Activated naive CD4-positive, alpha-beta T cell treated with anti-CD3 and anti-CD28 coated beads for 36 hours (primary cell): ENCODE measurements around the gene HERPUD2. TPM values are rescaled to one million over a fixed set of nuclear protein-coding genes. Genes with fewer than 3 reads are reported as not detected.
A peak's percentile ranks its signal among the peaks of the same experiment; 100 is the strongest.
"Not testable (repeated sequence)": the region's sequence is repeated elsewhere in the genome, so short reads cannot be mapped to it uniquely, and the experiment has no call there.

Experiments
- CTCF ChIA-PET: fragments of 350-600 bp; sonication (Branson Sonifier 250); formaldehyde crosslinking; loops from one replicate; lab custom pipeline; 2021; ENCODE audit warnings: antibody characterized with exemption; lab: Charles Lee
- DNase-seq: peaks from one replicate; pipeline ENCODE4 v3.0.0-alpha.2; 2020
- H3K27ac Mint-ChIP-seq: one replicate; pipeline ENCODE4 v1.8.0; 2021; ENCODE audit warnings: mild to moderate bottlenecking, mixed read lengths
- H3K27me3 Mint-ChIP-seq: one replicate; pipeline ENCODE4 v1.8.0; 2021; ENCODE audit warnings: low read depth, mixed read lengths
- H3K36me3 Mint-ChIP-seq: one replicate; pipeline ENCODE4 v1.8.0; 2021; ENCODE audit warnings: low read depth, mixed read lengths
- H3K4me1 Mint-ChIP-seq: one replicate; pipeline ENCODE4 v1.8.0; 2021; ENCODE audit warnings: low read depth, mixed read lengths
- H3K4me3 Mint-ChIP-seq: one replicate; pipeline ENCODE4 v1.8.0; 2021; ENCODE audit warnings: mild to moderate bottlenecking, moderate library complexity, mixed read lengths
- H3K9me3 Mint-ChIP-seq: one replicate; pipeline ENCODE4 v1.8.0; 2021; ENCODE audit warnings: mixed read lengths
- intact Hi-C: fragments of 100-400 bp; cut with micrococcal nuclease; formaldehyde crosslinking; loops from one replicate; pipeline ENCODE4 v1.15.1; 2023
- total RNA-seq, 2 experiments: library from RNA; stranded (reverse); gene quantifications; one replicate each; pipeline ENCODE4 v1.2.3, GENCODE V29; 2021

HERPUD2 gene
- total RNA-seq, 2 experiments from 2014 or later = 20.3 to 22.4 TPM

- Mint-ChIP-seq H3K4me1 (peaks cover 5% of the 10 kb centered on the region), H3K4me3 (no peak overlapping the region), H3K27ac (no peak overlapping the region), H3K9me3 (no peaks in the 10 kb centered on the region), H3K36me3 (no peaks in the 10 kb centered on the region), H3K27me3 (no peaks in the 10 kb centered on the region)
- intact Hi-C loops = no loop called here
- CTCF ChIA-PET = interaction anchor here (0.6 to 4.8 kb wide), 6 partner anchors 14 to 194 kb away, joined by 3 to 28 read pairs (median 3); partner anchors contain the start of gene SEPTIN7
- no peak for DNase-seq
These were observed 17.8 kb upstream of the HERPUD2 start for GRCh38 chr7:35712563-35713226.

- H3K4me3 Mint-ChIP-seq = no peak overlapping the region
- H3K27ac Mint-ChIP-seq = no peak overlapping the region
- DNase-seq = no peak
- CTCF ChIA-PET = interaction anchor here (0.6 to 4.0 kb wide), 8 partner anchors 11 to 278 kb away, joined by 3 to 51 read pairs (median 4); no protein-coding TSS in a partner anchor
- no peaks in the 10 kb centered on the region for H3K27me3 Mint-ChIP-seq
- peaks cover 7% of the 10 kb centered on the region for H3K4me1 Mint-ChIP-seq
- H3K36me3 Mint-ChIP-seq = no peaks in the 10 kb centered on the region
- H3K9me3 Mint-ChIP-seq = no peaks in the 10 kb centered on the region
- intact Hi-C loops = no loop called here
These were observed 12.5 kb upstream of the HERPUD2 start for GRCh38 chr7:35707422-35707821.

DNA sequence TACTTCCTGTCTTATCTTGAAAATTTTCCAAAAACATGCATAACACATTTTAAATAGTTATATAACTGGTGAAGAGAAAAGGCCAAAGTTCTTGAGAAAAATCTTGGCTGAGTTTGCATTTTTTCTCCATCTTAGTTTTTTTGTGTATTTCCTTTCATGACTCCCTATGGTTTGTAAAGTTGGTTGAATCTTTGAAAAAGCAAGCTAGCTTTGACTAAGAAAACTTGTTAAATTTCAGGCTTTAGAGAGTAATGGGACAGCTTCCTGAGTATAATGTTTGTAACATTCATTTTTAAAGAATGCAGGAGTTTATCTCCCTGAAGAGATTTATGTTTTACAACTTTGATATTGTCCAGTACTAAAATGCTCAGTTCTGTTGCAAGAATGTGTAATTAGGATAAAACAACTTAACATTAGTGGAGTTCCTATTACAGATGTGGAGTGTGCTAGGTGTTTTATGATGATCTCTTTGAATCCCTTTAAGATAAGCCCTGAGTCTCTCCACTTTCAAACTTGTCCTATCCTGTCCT is 11.1 kb upstream of the HERPUD2 start:
- CTCF ChIA-PET = interaction anchor here (1.0 to 1.4 kb wide), 2 partner anchors 9 to 95 kb away, joined by 3 read pairs; partner anchors contain the start of gene SEPTIN7
- intact Hi-C loops = no loop called here

DNA sequence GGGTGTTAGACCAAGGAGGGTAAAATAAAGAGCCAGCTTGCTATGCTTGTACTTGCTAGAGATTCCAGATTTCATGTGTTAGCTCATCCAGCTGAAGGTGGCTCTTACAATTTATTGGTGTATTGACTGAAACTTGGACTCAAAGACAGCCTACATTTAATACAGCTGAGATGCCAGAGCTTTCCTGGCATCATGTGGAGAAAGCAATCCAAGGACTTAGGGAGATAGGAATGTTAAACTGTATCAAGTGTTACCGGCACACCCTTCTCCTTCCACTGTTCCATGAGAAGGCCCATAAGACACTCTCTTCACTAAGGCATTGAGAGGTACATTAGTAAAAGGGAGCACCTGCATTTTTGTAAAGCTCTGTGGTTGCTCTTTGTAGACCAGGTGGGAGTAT is 9.3 kb upstream of the HERPUD2 start:
- Mint-ChIP-seq H3K4me3 (no peak overlapping the region), H3K27ac (no peak overlapping the region), H3K36me3 (no peaks in the 10 kb centered on the region), H3K9me3 (no peaks in the 10 kb centered on the region), H3K27me3 (no peaks in the 10 kb centered on the region), H3K4me1 (peaks cover 14% of the 10 kb centered on the region)
- DNase-seq = no peak
- intact Hi-C loops = no loop called here
- CTCF ChIA-PET = interaction anchor here (0.7 to 2.0 kb wide), 3 partner anchors 18 to 202 kb away, joined by 3 to 6 read pairs (median 3); no protein-coding TSS in a partner anchor

More for the DNA sequence above, 11.1 kb upstream of the HERPUD2 start:
- Mint-ChIP-seq H3K36me3 (no peaks in the 10 kb centered on the region), H3K4me3 (no peak overlapping the region), H3K4me1 (peaks cover 12% of the 10 kb centered on the region), H3K27me3 (no peaks in the 10 kb centered on the region), H3K9me3 (no peaks in the 10 kb centered on the region), H3K27ac (no peak overlapping the region)
- DNase-seq = no peak

- intact Hi-C loops = no loop called here
- Mint-ChIP-seq H3K27ac (no peak overlapping the region), H3K4me1 (peaks cover 14% of the 10 kb centered on the region), H3K9me3 (no peaks in the 10 kb centered on the region), H3K36me3 (no peaks in the 10 kb centered on the region), H3K27me3 (no peaks in the 10 kb centered on the region), H3K4me3 (no peak overlapping the region)
- no peak for DNase-seq
- CTCF ChIA-PET = interaction anchor here (0.7 to 0.9 kb wide), 2 partner anchors 24 to 30 kb away, joined by 3 to 4 read pairs; no protein-coding TSS in a partner anchor
These were observed 7.6 kb upstream of the HERPUD2 start for GRCh38 chr7:35702541-35702940.

- Mint-ChIP-seq H3K36me3 (peaks cover 9% of the 10 kb centered on the region), H3K4me1 (peaks cover 20% of the 10 kb centered on the region), H3K27ac (no peak overlapping the region), H3K27me3 (no peaks in the 10 kb centered on the region), H3K4me3 (no peak overlapping the region), H3K9me3 (no peaks in the 10 kb centered on the region)
- peak; percentile 30 for DNase-seq
- CTCF ChIA-PET = no interaction called here
- intact Hi-C loops = no loop called here
These were observed 6.5 kb upstream of the HERPUD2 start for GRCh38 chr7:35701287-35701900.

DNA sequence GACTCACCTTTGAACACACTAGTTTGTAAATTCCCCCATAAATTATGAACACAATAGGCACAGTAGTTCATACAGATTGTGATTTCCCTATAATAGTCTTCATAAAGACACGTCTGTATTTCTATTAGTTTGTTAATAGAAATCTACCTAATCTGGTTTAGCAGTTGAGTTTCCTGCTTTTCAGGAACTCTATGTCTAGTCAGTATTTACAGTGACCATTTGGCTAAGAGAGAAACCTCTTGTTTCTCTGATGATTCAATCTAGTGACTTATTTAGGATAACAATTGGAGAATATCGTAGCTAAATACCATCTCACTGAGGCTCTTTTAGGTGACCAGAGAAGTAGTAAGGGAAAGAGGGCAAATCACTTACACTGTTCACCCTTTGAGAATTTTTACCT is 5.9 kb upstream of the HERPUD2 start:
- intact Hi-C loops = no loop called here
- H3K4me3 Mint-ChIP-seq = no peak overlapping the region
- CTCF ChIA-PET = interaction anchor here (1.1 to 1.6 kb wide), 2 partner anchors 9 to 206 kb away, joined by 3 to 11 read pairs; no protein-coding TSS in a partner anchor
- H3K27me3 Mint-ChIP-seq = no peaks in the 10 kb centered on the region
- H3K36me3 Mint-ChIP-seq = peaks cover 9% of the 10 kb centered on the region
- H3K27ac Mint-ChIP-seq = no peak overlapping the region
- DNase-seq = no peak
- H3K4me1 Mint-ChIP-seq = peaks cover 23% of the 10 kb centered on the region
- no peaks in the 10 kb centered on the region for H3K9me3 Mint-ChIP-seq

DNA sequence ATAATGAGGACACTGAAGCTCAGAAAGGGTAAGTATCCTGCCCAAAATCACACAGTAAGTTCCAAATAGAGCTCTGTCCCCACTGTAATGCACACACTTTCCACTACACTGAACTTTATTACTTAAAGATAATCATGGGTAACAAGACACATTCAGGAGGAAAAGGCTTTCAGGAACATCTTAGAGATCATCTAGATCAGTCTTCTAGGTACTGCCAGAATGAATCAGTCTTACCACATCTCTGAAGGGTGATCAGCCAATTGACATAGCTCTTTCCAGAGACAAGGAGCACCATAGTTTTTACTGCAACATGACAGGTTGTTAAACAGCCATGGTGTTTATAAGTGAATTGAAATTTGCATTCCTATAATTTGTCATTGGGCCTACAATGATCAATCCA is 5.4 kb upstream of the HERPUD2 start:
- peaks cover 9% of the 10 kb centered on the region for H3K36me3 Mint-ChIP-seq
- no peaks in the 10 kb centered on the region for H3K9me3 Mint-ChIP-seq
- H3K27ac Mint-ChIP-seq = no peak overlapping the region
- no peaks in the 10 kb centered on the region for H3K27me3 Mint-ChIP-seq
- peaks cover 24% of the 10 kb centered on the region for H3K4me1 Mint-ChIP-seq
- CTCF ChIA-PET = interaction anchor here (0.5 to 1.6 kb wide), 9 partner anchors 9 to 454 kb away, joined by 3 to 11 read pairs (median 3); no protein-coding TSS in a partner anchor
- no peak for DNase-seq
- intact Hi-C loops = no loop called here
- H3K4me3 Mint-ChIP-seq = no peak overlapping the region

DNA sequence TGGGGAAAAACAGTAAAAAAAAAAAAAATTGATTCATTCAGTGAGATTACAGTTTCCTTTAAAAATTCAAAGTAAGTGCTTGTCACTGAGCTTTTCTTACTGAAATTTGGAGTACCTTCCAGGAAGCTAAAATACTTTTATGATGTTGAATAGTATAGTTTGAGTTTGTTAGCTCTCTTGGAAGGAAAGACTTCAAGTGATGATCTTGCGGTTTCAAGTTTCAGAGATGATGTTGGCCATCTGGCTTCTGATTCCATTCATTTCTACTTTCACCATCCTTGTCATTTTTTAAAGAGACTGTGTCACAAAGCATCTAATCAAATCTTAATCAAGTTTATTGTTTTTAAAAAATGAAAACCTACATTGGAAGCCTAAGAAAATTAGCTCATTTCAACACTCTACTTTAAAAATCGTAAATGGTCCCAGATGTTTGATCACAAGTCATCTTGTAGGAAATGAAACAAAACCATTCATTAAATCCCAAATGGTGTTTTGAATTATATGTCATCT is 4.9 kb upstream of the HERPUD2 start:
- Mint-ChIP-seq H3K27me3 (no peaks in the 10 kb centered on the region), H3K27ac (no peak overlapping the region), H3K9me3 (no peaks in the 10 kb centered on the region), H3K36me3 (peaks cover 9% of the 10 kb centered on the region), H3K4me3 (no peak overlapping the region), H3K4me1 (peaks cover 24% of the 10 kb centered on the region)
- CTCF ChIA-PET = interaction anchor here (0.5 to 1.6 kb wide), 9 partner anchors 10 to 453 kb away, joined by 3 to 11 read pairs (median 3); no protein-coding TSS in a partner anchor
- DNase-seq = no peak
- intact Hi-C loops = loop anchor here (5.0 to 10.0 kb wide), 3 partner anchors 587 to 1745 kb away; partner anchors contain the start of gene ELMO1

GRCh38 chr7:35698382-35698781 is 3.4 kb upstream of the HERPUD2 start:
- H3K27ac Mint-ChIP-seq, DNase-seq, H3K4me3 Mint-ChIP-seq, H3K9me3 Mint-ChIP-seq, H3K27me3 Mint-ChIP-seq, H3K36me3 Mint-ChIP-seq: not testable (repeated sequence)
- intact Hi-C loops = loop anchor here (5.0 to 10.0 kb wide), 3 partner anchors 589 to 1746 kb away; partner anchors contain the start of gene ELMO1
- peaks cover 27% of the 10 kb centered on the region for H3K4me1 Mint-ChIP-seq
- CTCF ChIA-PET = interaction anchor here (0.8 to 2.7 kb wide), 2 partner anchors 9 to 77 kb away, joined by 3 to 12 read pairs; no protein-coding TSS in a partner anchor

DNA sequence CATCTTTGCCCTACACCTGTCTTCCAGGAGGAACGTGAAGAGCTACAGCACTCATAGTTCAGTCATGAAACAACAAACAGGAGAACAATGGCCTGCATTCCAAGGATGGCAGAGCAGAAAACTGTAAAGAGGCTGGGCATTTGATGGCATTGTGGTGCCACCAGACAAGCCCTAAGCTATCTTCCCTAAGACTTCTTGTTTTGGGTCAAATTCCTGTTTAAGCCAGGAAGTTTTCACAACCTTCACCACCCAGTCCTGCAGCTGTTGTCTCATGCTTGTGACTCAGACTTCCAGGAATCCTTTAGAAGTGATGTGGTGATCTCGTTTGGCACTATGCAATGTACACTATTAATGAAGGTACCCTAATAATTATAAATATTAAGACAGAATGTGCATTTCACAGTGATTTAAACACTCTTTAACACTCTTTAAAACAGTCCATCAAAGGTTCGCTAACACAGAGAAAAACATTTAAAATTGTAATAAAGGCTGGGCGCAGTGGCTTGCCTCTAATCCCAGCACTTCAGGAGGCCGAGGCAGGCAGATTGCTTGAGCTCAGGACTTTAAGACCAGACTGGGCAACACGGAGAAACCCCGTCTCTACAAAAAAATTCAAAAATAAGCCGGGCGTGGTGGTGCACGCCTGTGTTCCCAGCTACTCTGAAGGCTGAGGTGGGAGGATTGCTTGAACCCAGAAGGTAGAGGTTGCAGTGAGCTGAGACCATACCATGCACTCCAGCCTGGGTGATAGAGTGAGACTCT is 2.7 kb upstream of the HERPUD2 start:
- peaks cover 9% of the 10 kb centered on the region for H3K36me3 Mint-ChIP-seq
- H3K4me3 Mint-ChIP-seq = no peak overlapping the region
- no peaks in the 10 kb centered on the region for H3K27me3 Mint-ChIP-seq
- no peak for DNase-seq
- peaks cover 33% of the 10 kb centered on the region for H3K4me1 Mint-ChIP-seq
- no peaks in the 10 kb centered on the region for H3K9me3 Mint-ChIP-seq
- CTCF ChIA-PET = interaction anchor here (0.7 to 4.2 kb wide), 6 partner anchors 8 to 210 kb away, joined by 3 to 16 read pairs (median 5); no protein-coding TSS in a partner anchor
- no peak overlapping the region for H3K27ac Mint-ChIP-seq
- intact Hi-C loops = loop anchor here (5.0 to 10.0 kb wide), 3 partner anchors 590 to 1747 kb away; partner anchors contain the start of gene ELMO1
